ENCODE measurements around the gene MANEA. TPM values are rescaled to one million over a fixed set of nuclear protein-coding genes. Genes with fewer than 3 reads are reported as not detected.

The MANEA gene, protein sequence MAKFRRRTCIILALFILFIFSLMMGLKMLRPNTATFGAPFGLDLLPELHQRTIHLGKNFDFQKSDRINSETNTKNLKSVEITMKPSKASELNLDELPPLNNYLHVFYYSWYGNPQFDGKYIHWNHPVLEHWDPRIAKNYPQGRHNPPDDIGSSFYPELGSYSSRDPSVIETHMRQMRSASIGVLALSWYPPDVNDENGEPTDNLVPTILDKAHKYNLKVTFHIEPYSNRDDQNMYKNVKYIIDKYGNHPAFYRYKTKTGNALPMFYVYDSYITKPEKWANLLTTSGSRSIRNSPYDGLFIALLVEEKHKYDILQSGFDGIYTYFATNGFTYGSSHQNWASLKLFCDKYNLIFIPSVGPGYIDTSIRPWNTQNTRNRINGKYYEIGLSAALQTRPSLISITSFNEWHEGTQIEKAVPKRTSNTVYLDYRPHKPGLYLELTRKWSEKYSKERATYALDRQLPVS
- polyA plus RNA-seq = 18.0 TPM
- long read RNA-seq, donor 1, full-length matches to known transcripts = 7 of 7 reads
- long read RNA-seq, donor 1, partial matches to known transcripts = 0 of 7 reads
- long read RNA-seq, donor 1, other reads (novel, unspliced or antisense) = 0 of 7 reads
- long read RNA-seq, donor 2, full-length matches to known transcripts = 10 of 10 reads
- long read RNA-seq, donor 2, partial matches to known transcripts = 0 of 10 reads
- long read RNA-seq, donor 2, other reads (novel, unspliced or antisense) = 0 of 10 reads
- long read RNA-seq, donor 3, full-length matches to known transcripts = 15 of 15 reads
- long read RNA-seq, donor 3, partial matches to known transcripts = 0 of 15 reads
- long read RNA-seq, donor 3, other reads (novel, unspliced or antisense) = 0 of 15 reads
- long read RNA-seq, donor 4, full-length matches to known transcripts = 1 of 1 reads
- long read RNA-seq, donor 4, partial matches to known transcripts = 0 of 1 reads
- long read RNA-seq, donor 4, other reads (novel, unspliced or antisense) = 0 of 1 reads
- long read RNA-seq, donor 5, full-length matches to known transcripts = 8 of 8 reads
- long read RNA-seq, donor 5, partial matches to known transcripts = 0 of 8 reads
- long read RNA-seq, donor 5, other reads (novel, unspliced or antisense) = 0 of 8 reads
- long read RNA-seq, donor 6, full-length matches to known transcripts = 14 of 14 reads
- long read RNA-seq, donor 6, partial matches to known transcripts = 0 of 14 reads
- long read RNA-seq, donor 6, other reads (novel, unspliced or antisense) = 0 of 14 reads
- long read RNA-seq, donor 7, full-length matches to known transcripts = 1 of 1 reads
- long read RNA-seq, donor 7, partial matches to known transcripts = 0 of 1 reads
- long read RNA-seq, donor 7, other reads (novel, unspliced or antisense) = 0 of 1 reads
- long read RNA-seq, donor 8, full-length matches to known transcripts = 12 of 24 reads
- long read RNA-seq, donor 8, partial matches to known transcripts = 12 of 24 reads
- long read RNA-seq, donor 8, other reads (novel, unspliced or antisense) = 0 of 24 reads
- long read RNA-seq, donor 9, full-length matches to known transcripts = 6 of 6 reads
- long read RNA-seq, donor 9, partial matches to known transcripts = 0 of 6 reads
- long read RNA-seq, donor 9, other reads (novel, unspliced or antisense) = 0 of 6 reads
- long read RNA-seq, donor 10, full-length matches to known transcripts = 13 of 24 reads
- long read RNA-seq, donor 10, partial matches to known transcripts = 11 of 24 reads
- long read RNA-seq, donor 10, other reads (novel, unspliced or antisense) = 0 of 24 reads
- long read RNA-seq, donor 11, full-length matches to known transcripts = 5 of 5 reads
- long read RNA-seq, donor 11, partial matches to known transcripts = 0 of 5 reads
- long read RNA-seq, donor 11, other reads (novel, unspliced or antisense) = 0 of 5 reads

DNA sequence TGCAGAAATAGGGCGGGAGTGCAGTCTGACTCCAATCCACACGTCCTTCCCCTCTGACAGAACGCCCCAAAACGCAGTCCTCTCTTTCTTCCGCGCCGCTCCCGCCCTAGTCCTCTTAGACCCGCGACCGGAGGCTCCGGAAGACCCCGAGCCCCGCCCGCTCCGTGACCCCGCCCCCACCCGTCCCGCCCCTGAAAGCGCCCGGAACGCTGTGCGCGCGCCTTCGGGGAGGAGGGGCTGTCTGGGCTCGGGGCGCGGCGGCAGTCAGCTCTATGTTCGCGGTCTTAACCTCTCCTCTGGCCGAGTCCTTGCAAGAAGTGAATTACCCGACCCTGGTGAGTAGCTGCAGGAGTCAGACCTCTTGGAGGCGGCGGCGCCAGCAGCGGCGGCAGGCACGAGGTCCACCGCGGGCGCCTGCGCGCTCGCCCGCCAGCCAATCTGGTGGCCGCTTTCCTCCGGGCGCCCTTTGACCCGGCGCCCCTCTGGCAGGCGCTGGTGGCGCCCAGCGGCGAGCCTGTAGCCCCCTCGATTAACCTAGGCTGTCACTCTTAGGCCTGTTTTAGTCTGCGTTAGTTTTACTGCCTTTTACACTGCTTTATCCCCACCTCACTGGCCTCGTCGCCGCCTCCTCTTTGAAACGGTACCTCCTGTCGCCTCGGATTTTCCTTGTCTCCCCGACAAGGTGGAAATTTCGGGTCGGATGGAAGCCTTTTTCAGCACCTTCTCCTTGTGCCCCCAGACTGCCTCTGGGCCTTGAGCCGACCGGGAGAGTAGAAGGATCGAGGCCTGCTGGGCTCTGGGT lies at the start of gene MANEA:
Gene MANEA, plus strand, starts transcription at position 232 of the 802 bp plus-strand sequence. CDS start 8,905 bp downstream, outside the sequence.
- Histone ChIP-seq H3K36me3 (ENCODE audit: control insufficient read depth, insufficient read depth, low read length) (no peaks in the 10 kb centered on the region), H3K4me3 (ENCODE audit: low read length) (peak within 1 kb of the TSS; percentile 95), H3K27ac (ENCODE audit: low read length) (peak within 1 kb of the TSS; percentile 99), H3K9me3 (ENCODE audit: control insufficient read depth, low read depth, low read length) (no peaks in the 10 kb centered on the region), H3K27me3 (ENCODE audit: control insufficient read depth, insufficient read depth, low read length) (no peaks in the 10 kb centered on the region), H3K4me1 (ENCODE audit: control insufficient read depth, insufficient read depth, low read length) (peaks cover 4% of the 10 kb centered on the region)
- DNase-seq = peak; percentile 82 to 91
- no CpG with 5 or more reads among the region's 70 CpGs for WGBS (ENCODE audit: insufficient coverage, low lambda C conversion rate)

GRCh38 chr6:95529762-95530161 lies 47.6 kb upstream of the MANEA start:
- no peak overlapping the region for H3K4me3 ChIP-seq (ENCODE audit: low read length)
- no peak for DNase-seq
- H3K27me3 ChIP-seq (ENCODE audit: control insufficient read depth, insufficient read depth, low read length) = no peaks in the 10 kb centered on the region
- no peaks in the 10 kb centered on the region for H3K9me3 ChIP-seq (ENCODE audit: control insufficient read depth, low read depth, low read length)
- no peaks in the 10 kb centered on the region for H3K36me3 ChIP-seq (ENCODE audit: control insufficient read depth, insufficient read depth, low read length)
- no peak overlapping the region for H3K27ac ChIP-seq (ENCODE audit: low read length)
- H3K4me1 ChIP-seq (ENCODE audit: control insufficient read depth, insufficient read depth, low read length) = no peaks in the 10 kb centered on the region
- WGBS (ENCODE audit: insufficient coverage, low lambda C conversion rate) = no CpG with 5 or more reads among the region's 1 CpG

GRCh38 chr6:95530176-95530819 lies 47.0 kb upstream of the MANEA start:
- no peak overlapping the region for H3K4me3 ChIP-seq (ENCODE audit: low read length)
- H3K9me3 ChIP-seq (ENCODE audit: control insufficient read depth, low read depth, low read length) = no peaks in the 10 kb centered on the region
- no peaks in the 10 kb centered on the region for H3K27me3 ChIP-seq (ENCODE audit: control insufficient read depth, insufficient read depth, low read length)
- 20% methylated on average over 1 of the region's 3 CpGs for WGBS (ENCODE audit: insufficient coverage, low lambda C conversion rate)
- H3K27ac ChIP-seq (ENCODE audit: low read length) = no peak overlapping the region
- no peak for DNase-seq
- H3K4me1 ChIP-seq (ENCODE audit: control insufficient read depth, insufficient read depth, low read length) = no peaks in the 10 kb centered on the region
- no peaks in the 10 kb centered on the region for H3K36me3 ChIP-seq (ENCODE audit: control insufficient read depth, insufficient read depth, low read length)

GRCh38 chr6:95543798-95544197 lies 33.5 kb upstream of the MANEA start:
- Histone ChIP-seq H3K27me3 (ENCODE audit: control insufficient read depth, insufficient read depth, low read length) (no peaks in the 10 kb centered on the region), H3K27ac (ENCODE audit: low read length) (no peak overlapping the region), H3K9me3 (ENCODE audit: control insufficient read depth, low read depth, low read length) (no peaks in the 10 kb centered on the region), H3K4me3 (ENCODE audit: low read length) (no peak overlapping the region), H3K4me1 (ENCODE audit: control insufficient read depth, insufficient read depth, low read length) (no peaks in the 10 kb centered on the region), H3K36me3 (ENCODE audit: control insufficient read depth, insufficient read depth, low read length) (no peaks in the 10 kb centered on the region)
- no peak for DNase-seq
- WGBS (ENCODE audit: insufficient coverage, low lambda C conversion rate) = no CpG with 5 or more reads among the region's 1 CpG

DNA sequence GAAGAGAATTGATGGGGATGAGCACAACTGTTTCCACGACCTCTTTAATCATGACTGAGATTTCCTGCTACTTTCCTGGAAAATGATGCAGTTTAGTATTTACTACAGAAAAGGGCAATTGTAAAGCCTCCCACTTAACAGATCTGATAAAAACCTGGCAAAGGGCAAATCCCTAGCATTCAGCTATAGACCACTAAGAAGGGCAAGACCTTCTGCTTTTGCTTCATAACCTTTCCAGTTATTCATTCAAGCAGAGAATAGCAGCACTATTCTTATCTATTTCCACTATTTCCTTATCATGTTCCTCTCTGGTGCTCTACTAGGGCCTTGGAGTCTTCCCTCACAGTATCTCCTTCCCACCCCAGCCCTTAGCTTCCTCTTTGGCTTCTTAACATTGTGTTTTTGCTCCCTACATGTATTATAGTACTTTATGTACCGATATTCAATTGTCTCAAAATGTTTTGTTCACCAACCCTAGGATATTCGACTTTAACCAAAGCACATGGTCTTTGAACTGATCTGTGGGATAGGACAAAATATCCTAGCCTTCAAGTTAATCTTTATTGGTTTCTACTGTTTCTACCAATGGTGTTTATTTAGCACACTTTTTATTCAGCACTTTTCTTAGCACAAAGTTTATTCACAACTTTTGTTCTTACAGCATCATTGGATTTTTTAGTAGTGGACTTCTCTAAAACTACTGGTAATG lies 32.7 kb upstream of the MANEA start:
- Histone ChIP-seq H3K9me3 (ENCODE audit: control insufficient read depth, low read depth, low read length) (no peaks in the 10 kb centered on the region), H3K27ac (ENCODE audit: low read length) (no peak overlapping the region), H3K27me3 (ENCODE audit: control insufficient read depth, insufficient read depth, low read length) (no peaks in the 10 kb centered on the region), H3K4me1 (ENCODE audit: control insufficient read depth, insufficient read depth, low read length) (no peaks in the 10 kb centered on the region), H3K4me3 (ENCODE audit: low read length) (no peak overlapping the region), H3K36me3 (ENCODE audit: control insufficient read depth, insufficient read depth, low read length) (no peaks in the 10 kb centered on the region)
- WGBS (ENCODE audit: insufficient coverage, low lambda C conversion rate) = 100% methylated on average over 1 of the region's 3 CpGs
- no peak for DNase-seq

- Histone ChIP-seq H3K9me3 (ENCODE audit: control insufficient read depth, low read depth, low read length) (no peaks in the 10 kb centered on the region), H3K27me3 (ENCODE audit: control insufficient read depth, insufficient read depth, low read length) (no peaks in the 10 kb centered on the region), H3K4me1 (ENCODE audit: control insufficient read depth, insufficient read depth, low read length) (no peaks in the 10 kb centered on the region), H3K36me3 (ENCODE audit: control insufficient read depth, insufficient read depth, low read length) (no peaks in the 10 kb centered on the region), H3K4me3 (ENCODE audit: low read length) (no peak overlapping the region), H3K27ac (ENCODE audit: low read length) (no peak overlapping the region)
- DNase-seq = no peak
- WGBS (ENCODE audit: insufficient coverage, low lambda C conversion rate) = 83% methylated on average over 1 of the region's 3 CpGs
Observed at GRCh38 chr6:95545226-95545625, 32.1 kb upstream of the MANEA start.

- Histone ChIP-seq H3K27ac (ENCODE audit: low read length) (no peak overlapping the region), H3K27me3 (ENCODE audit: control insufficient read depth, insufficient read depth, low read length) (no peaks in the 10 kb centered on the region), H3K9me3 (ENCODE audit: control insufficient read depth, low read depth, low read length) (no peaks in the 10 kb centered on the region), H3K4me1 (ENCODE audit: control insufficient read depth, insufficient read depth, low read length) (no peaks in the 10 kb centered on the region), H3K4me3 (ENCODE audit: low read length) (no peak overlapping the region), H3K36me3 (ENCODE audit: control insufficient read depth, insufficient read depth, low read length) (no peaks in the 10 kb centered on the region)
- no CpG with 5 or more reads among the region's 2 CpGs for WGBS (ENCODE audit: insufficient coverage, low lambda C conversion rate)
- no peak for DNase-seq
Observed at GRCh38 chr6:95545686-95546085, 31.6 kb upstream of the MANEA start.

DNA sequence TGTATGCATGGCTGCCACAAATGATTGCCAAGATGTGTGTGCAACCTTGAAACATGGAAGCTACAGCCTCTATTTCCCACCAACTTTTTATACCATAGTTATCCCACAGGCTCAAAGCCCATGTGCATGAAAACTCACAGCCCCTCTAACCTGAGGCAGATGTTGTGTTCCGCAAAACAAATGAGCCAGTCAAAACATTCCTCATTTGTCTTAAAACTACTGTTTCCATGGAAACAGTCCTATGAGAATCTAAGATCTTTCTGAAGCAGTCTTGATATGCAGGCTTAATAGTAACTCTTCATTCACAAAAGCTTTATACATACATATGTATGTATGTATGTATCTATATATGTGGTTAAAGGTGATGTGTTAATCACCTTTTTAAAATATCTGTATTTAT lies 31.2 kb upstream of the MANEA start:
- WGBS (ENCODE audit: insufficient coverage, low lambda C conversion rate) = no CpG with 5 or more reads among the region's 1 CpG
- Histone ChIP-seq H3K27ac (ENCODE audit: low read length) (no peak overlapping the region), H3K27me3 (ENCODE audit: control insufficient read depth, insufficient read depth, low read length) (no peaks in the 10 kb centered on the region), H3K36me3 (ENCODE audit: control insufficient read depth, insufficient read depth, low read length) (no peaks in the 10 kb centered on the region), H3K4me1 (ENCODE audit: control insufficient read depth, insufficient read depth, low read length) (no peaks in the 10 kb centered on the region), H3K4me3 (ENCODE audit: low read length) (no peak overlapping the region), H3K9me3 (ENCODE audit: control insufficient read depth, low read depth, low read length) (no peaks in the 10 kb centered on the region)
- no peak for DNase-seq

Measured in large intestine (tissue), 12 donors.